H1 (cell line): ENCODE data around the gene DHCR24. TPM values are rescaled to one million over a fixed set of nuclear protein-coding genes. Genes with fewer than 3 reads are reported as not detected.
A peak's percentile ranks its signal among the peaks of the same experiment; 100 is the strongest.

Source experiments
- CTCF ChIA-PET: fragments of 300-600 bp; sonication (Branson Sonifier 250); formaldehyde crosslinking; loops from one replicate; lab custom pipeline; 2021; ENCODE audit not compliant: partially characterized antibody; lab: Charles Lee
- POLR2A ChIA-PET: fragments of 300-600 bp; sonication (Branson Sonifier 250); formaldehyde crosslinking; loops from one replicate; lab custom pipeline; 2021; ENCODE audit warnings: inconsistent platforms; ENCODE audit not compliant: partially characterized antibody; lab: Charles Lee
- DNase-seq, 2 experiments: peaks; one replicate each; pipeline versions ENCODE4 v3.0.0 to v3.0.0-alpha.2; 2010 to 2022; ENCODE audit warnings: low spot score in 2 of 2, low read depth in 1 of 2, mixed read lengths in 1 of 2
- FAIRE-seq: peaks from 2 replicates; lab custom pipeline; 2011; peaks lifted over from hg19 to GRCh38; lab: Jason Lieb, UNC
- H2AFZ ChIP-seq: 2 replicates; pipeline ENCODE4 v1.8.1; 2012; ENCODE audit warnings: low read length, inconsistent platforms
- H2AK5ac ChIP-seq: 2 replicates; pipeline ENCODE4 v1.6.1; 2013; ENCODE audit warnings: low read depth, low read length
- H2BK120ac ChIP-seq: replicated peaks from 2 replicates; pipeline ENCODE3; 2013; ENCODE audit warnings: low read depth, low read length, inconsistent platforms
- H2BK12ac ChIP-seq: 2 replicates; pipeline ENCODE4 v1.6.1; 2013; ENCODE audit warnings: low read depth, low read length
- H2BK15ac ChIP-seq: 2 replicates; pipeline ENCODE4 v1.6.1; 2013; ENCODE audit warnings: low read length
- H2BK20ac ChIP-seq: 2 replicates; pipeline ENCODE4 v1.6.1; 2013; ENCODE audit warnings: low read length
- H2BK5ac ChIP-seq: 2 replicates; pipeline ENCODE4 v1.6.1; 2013; ENCODE audit warnings: low read depth, low read length
- H3K14ac ChIP-seq: 2 replicates; pipeline ENCODE4 v1.6.1; 2013; ENCODE audit warnings: inconsistent platforms; ENCODE audit not compliant: insufficient read length
- H3K18ac ChIP-seq: 2 replicates; pipeline ENCODE4 v1.6.1; 2013; ENCODE audit warnings: low read length; ENCODE audit errors: extremely low read depth
- H3K23ac ChIP-seq: 2 replicates; pipeline ENCODE4 v1.6.1; 2013; ENCODE audit warnings: inconsistent platforms; ENCODE audit not compliant: insufficient read length
- H3K23me2 ChIP-seq: 2 replicates; pipeline ENCODE4 v1.6.1; 2013; ENCODE audit warnings: low read depth, low read length
- H3K27ac ChIP-seq: 2 replicates; pipeline ENCODE4 v1.6.1; 2011; ENCODE audit warnings: low read depth, low read length, inconsistent platforms
- H3K27me3 ChIP-seq, 4 experiments: replicated peaks in 1 of 4; 1 replicate in 1 of 4; 2 replicates in 3 of 4; pipeline versions ENCODE4 v1.6.1 to v1.8.1; 2011 to 2013; ENCODE audit warnings: low read length in 3 of 4, mild to moderate bottlenecking in 3 of 4, inconsistent platforms in 2 of 4, mixed read lengths in 2 of 4, moderate library complexity in 1 of 4; ENCODE audit not compliant: control insufficient read depth in 3 of 4, insufficient read depth in 3 of 4; ENCODE audit errors: extremely low read depth in 1 of 4
- H3K36me3 ChIP-seq, 4 experiments: 2 replicates each; pipeline versions ENCODE4 v1.6.1 to v1.8.1; 2011 to 2013; ENCODE audit warnings: mild to moderate bottlenecking in 4 of 4, low read length in 3 of 4, moderate library complexity in 2 of 4, control low read depth in 1 of 4, inconsistent platforms in 1 of 4; ENCODE audit not compliant: insufficient read depth in 4 of 4, control insufficient read depth in 2 of 4
- H3K4ac ChIP-seq: replicated peaks from 2 replicates; pipeline ENCODE3; 2013; ENCODE audit warnings: low read length, low read depth, mixed read lengths, inconsistent platforms; ENCODE audit not compliant: insufficient read length
- H3K4me1 ChIP-seq, 4 experiments: replicated peaks in 1 of 4; 1 replicate in 1 of 4; 2 replicates in 3 of 4; pipeline versions ENCODE4 v1.6.1 to v1.8.1; 2011 to 2013; ENCODE audit warnings: low read length in 3 of 4, inconsistent platforms in 2 of 4, mixed read lengths in 1 of 4; ENCODE audit not compliant: insufficient read depth in 4 of 4, control insufficient read depth in 3 of 4
- H3K4me2 ChIP-seq, 2 experiments: 2 replicates each; pipeline versions ENCODE4 v1.6.1 to v1.8.1; 2011 to 2013; ENCODE audit warnings: low read depth in 2 of 2, low read length in 2 of 2, control low read depth in 1 of 2, inconsistent platforms in 1 of 2, mild to moderate bottlenecking in 1 of 2; ENCODE audit not compliant: insufficient read depth in 1 of 2
- H3K4me3 ChIP-seq, 4 experiments: fragments of 200-600, 300-600 bp in 1 of 4; sonication (generic), shearing (Covaris generic), sonication (Bioruptor Twin) in 1 of 4; 2 replicates each; pipeline versions ENCODE4 v1.5.1 to v1.8.1; 2011 to 2016; ENCODE audit warnings: low read length in 4 of 4, low read depth in 3 of 4, control low read depth in 2 of 4, inconsistent platforms in 2 of 4, mild to moderate bottlenecking in 2 of 4, mixed read lengths in 1 of 4, moderate library complexity in 1 of 4; ENCODE audit not compliant: insufficient read depth in 2 of 4; ENCODE audit errors: extremely low read depth in 1 of 4
- H3K56ac ChIP-seq: replicated peaks from 2 replicates; pipeline ENCODE3; 2013; ENCODE audit warnings: low read depth, mild to moderate bottlenecking, mixed read lengths, low read length, inconsistent platforms; ENCODE audit not compliant: insufficient read length
- H3K79me1 ChIP-seq: 2 replicates; pipeline ENCODE4 v1.6.1; 2013; ENCODE audit warnings: low read depth, low read length, control low read depth
- H3K79me2 ChIP-seq, 2 experiments: 2 replicates each; pipeline versions ENCODE4 v1.6.1 to v1.8.1; 2012 to 2013; ENCODE audit warnings: low read length in 2 of 2, mild to moderate bottlenecking in 2 of 2, inconsistent platforms in 1 of 2; ENCODE audit not compliant: insufficient read depth in 2 of 2, control insufficient read depth in 1 of 2
- H3K9ac ChIP-seq, 4 experiments: replicated peaks in 1 of 4; 1 replicate in 1 of 4; 2 replicates in 3 of 4; pipeline versions ENCODE4 v1.6.1 to v1.8.1; 2011 to 2013; ENCODE audit warnings: low read depth in 3 of 4, low read length in 3 of 4, control low read depth in 2 of 4, mild to moderate bottlenecking in 2 of 4, moderate library complexity in 2 of 4, inconsistent platforms in 1 of 4; ENCODE audit errors: extremely low read depth in 1 of 4
- H3K9me3 ChIP-seq, 2 experiments: 2 replicates each; pipeline versions ENCODE4 v1.6.1 to v1.8.1; 2012 to 2013; ENCODE audit warnings: mild to moderate bottlenecking in 2 of 2, moderate library complexity in 2 of 2, control low read depth in 1 of 2, inconsistent platforms in 1 of 2, low read depth in 1 of 2, low read length in 1 of 2, mixed read lengths in 1 of 2; ENCODE audit not compliant: insufficient read depth in 2 of 2
- H4K20me1 ChIP-seq, 2 experiments: replicated peaks in 1 of 2; 2 replicates each; pipeline versions ENCODE3 to v1.8.1; 2011 to 2013; ENCODE audit warnings: inconsistent platforms in 2 of 2, low read length in 2 of 2, mild to moderate bottlenecking in 1 of 2; ENCODE audit not compliant: insufficient read depth in 2 of 2, control insufficient read depth in 1 of 2
- H4K5ac ChIP-seq: 2 replicates; pipeline ENCODE4 v1.6.1; 2013; ENCODE audit warnings: low read length, low read depth, mixed read lengths, inconsistent platforms; ENCODE audit not compliant: insufficient read length
- H4K8ac ChIP-seq: 2 replicates; pipeline ENCODE4 v1.8.0; 2013; ENCODE audit warnings: mild to moderate bottlenecking, moderate library complexity, low read length, inconsistent platforms; ENCODE audit not compliant: insufficient read depth; ENCODE audit errors: extremely low read depth
- H4K91ac ChIP-seq: replicated peaks from 2 replicates; pipeline ENCODE3; 2013; ENCODE audit warnings: low read length, mixed read lengths, inconsistent platforms; ENCODE audit not compliant: insufficient read length
- BACH1 ChIP-seq: IDR thresholded peaks from 2 replicates; pipeline ENCODE4 v1.6.1; 2012; ENCODE audit warnings: low read length, improper control_type of control experiment
- POLR2AphosphoS5 ChIP-seq: IDR thresholded peaks from 2 replicates; pipeline ENCODE4 v1.6.1; 2011; ENCODE audit warnings: low read depth, low read length
- WGBS, 2 experiments: shearing (Covaris generic) in 1 of 2; methylation state at CpG; one replicate each; pipeline versions ENCODE4 v1.1.6 to v1.1.7; 2013 to 2015; ENCODE audit warnings: low lambda C conversion rate in 2 of 2, mixed read lengths in 2 of 2, inconsistent platforms in 1 of 2, low coverage in 1 of 2, missing lambda C conversion rate in 1 of 2; ENCODE audit not compliant: insufficient replicate concordance in 2 of 2, insufficient coverage in 1 of 2, insufficient read length in 1 of 2; ENCODE audit errors: extremely low coverage in 1 of 2, missing lambda C conversion rate in 1 of 2; 5-methylcytosine and 5-hydroxymethylcytosine counted together
- polyA plus RNA-seq, 7 experiments: library from polyadenylated mRNA; depleted of rRNA in 3 of 7; stranded (reverse) in 5 of 7; unstranded in 2 of 7; fragments of >200 nt in 5 of 7; fragments of 200-250 nt in 2 of 7; gene quantifications; 1 replicate in 5 of 7; 2 replicates in 1 of 7; 4 replicates in 1 of 7; pipeline versions ENCODE4 v1.2.1 to v1.2.3, GENCODE V29; 2011 to 2013; ENCODE audit warnings: missing spikeins in 2 of 7, mixed read lengths in 2 of 7
- total RNA-seq: library from RNA; stranded (reverse); fragmentation: NEBNext Ultra II Directional; extraction: Animal tissue kit (Norgen Biotek cat#: 25700); gene quantifications from 2 replicates; pipeline ENCODE4 v1.2.1, GENCODE V29; 2021

DHCR24 gene
- total and polyA plus RNA-seq, 2 of the 8 experiments (the other 6 are each of a cell fraction or from before 2014, with no cell fraction given) = 370 to 419 TPM

DNA sequence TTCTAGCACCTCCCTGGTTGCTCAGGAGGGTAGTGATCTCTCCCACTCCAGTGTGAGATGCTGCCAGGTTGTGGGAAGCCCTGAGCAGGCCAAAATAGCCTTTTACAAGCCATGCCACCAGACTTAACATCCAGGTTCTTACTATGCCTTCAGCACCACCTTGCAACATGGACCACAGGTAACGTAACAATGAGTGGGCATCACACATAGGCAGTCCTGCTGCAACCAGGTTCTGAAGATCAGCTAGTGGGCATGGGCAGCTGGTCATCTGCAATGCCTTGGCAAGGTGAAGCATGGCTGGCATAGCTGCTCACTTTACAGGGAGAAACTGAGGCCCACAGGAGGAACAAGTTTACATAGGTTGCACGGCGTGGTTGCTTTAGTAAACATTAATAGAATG lies 40.7 kb downstream of the DHCR24 start:
- Histone ChIP-seq H3K36me3 (peaks cover 9 to 30% (median 24%) of the 10 kb centered on the region in 4 experiments), H3K27ac (no peak overlapping the region), H3K27me3 (no peaks in the 10 kb centered on the region), H4K5ac (no peak overlapping the region), H3K4me2 (no peak overlapping the region), H4K20me1 (peaks cover 3 to 6% of the 10 kb centered on the region in 2 experiments), H3K4me3 (no peak overlapping the region), H3K9ac (no peak overlapping the region), H3K79me2 (no peaks in the 10 kb centered on the region), H3K9me3 (no peaks in the 10 kb centered on the region), H3K79me1 (peaks cover 2% of the 10 kb centered on the region; the same call in 1 of the 2 replicates), H2BK5ac (no peak overlapping the region), H4K8ac (no peak overlapping the region), H4K91ac (no peak overlapping the region), H3K4ac (no peak overlapping the region), H3K23me2 (no peaks in the 10 kb centered on the region), H3K4me1 (no peaks in the 10 kb centered on the region), H2AK5ac (peak overlapping the region; percentile 76; the same call in 1 of the 2 replicates), H3K18ac (no peak overlapping the region), H2AFZ (no peak overlapping the region), H3K14ac (no peak overlapping the region), H2BK120ac (no peak overlapping the region), H2BK15ac (no peak overlapping the region), H3K23ac (no peak overlapping the region), H2BK20ac (no peak overlapping the region), H3K56ac (no peak overlapping the region), H2BK12ac (no peak overlapping the region)
- POLR2A ChIA-PET = interaction anchor here (0.8 kb wide), 1 partner anchor 31 kb away, joined by 3 read pairs; no protein-coding TSS in a partner anchor
- DNase-seq = no peak
- 84% methylated on average over 3 of the region's 3 CpGs; no CpG with 5 or more reads in 1 of the 2 experiments for WGBS, 2 experiments
- peak; percentile 46 for TF ChIP-seq POLR2AphosphoS5
- TF ChIP-seq BACH1 = no peak
- CTCF ChIA-PET = interaction anchor here (0.6 to 4.1 kb wide), 8 partner anchors 12 to 168 kb away, joined by 3 to 16 read pairs (median 3); partner anchors contain the start of gene TTC22
- no peak for FAIRE-seq
